NCI-H2171 treated with DMSO at 0.1 percent for 48 hours (cell line): ENCODE results near the gene MLPH.
"Not testable (repeated sequence)": the region's sequence is repeated elsewhere in the genome, so short reads cannot be mapped to it uniquely, and the experiment has no call there.

Experiments used
- DNase-seq: peaks from one replicate; lab custom pipeline; 2025; lab: John Stamatoyannopoulos, UW

MLPH gene

DNA sequence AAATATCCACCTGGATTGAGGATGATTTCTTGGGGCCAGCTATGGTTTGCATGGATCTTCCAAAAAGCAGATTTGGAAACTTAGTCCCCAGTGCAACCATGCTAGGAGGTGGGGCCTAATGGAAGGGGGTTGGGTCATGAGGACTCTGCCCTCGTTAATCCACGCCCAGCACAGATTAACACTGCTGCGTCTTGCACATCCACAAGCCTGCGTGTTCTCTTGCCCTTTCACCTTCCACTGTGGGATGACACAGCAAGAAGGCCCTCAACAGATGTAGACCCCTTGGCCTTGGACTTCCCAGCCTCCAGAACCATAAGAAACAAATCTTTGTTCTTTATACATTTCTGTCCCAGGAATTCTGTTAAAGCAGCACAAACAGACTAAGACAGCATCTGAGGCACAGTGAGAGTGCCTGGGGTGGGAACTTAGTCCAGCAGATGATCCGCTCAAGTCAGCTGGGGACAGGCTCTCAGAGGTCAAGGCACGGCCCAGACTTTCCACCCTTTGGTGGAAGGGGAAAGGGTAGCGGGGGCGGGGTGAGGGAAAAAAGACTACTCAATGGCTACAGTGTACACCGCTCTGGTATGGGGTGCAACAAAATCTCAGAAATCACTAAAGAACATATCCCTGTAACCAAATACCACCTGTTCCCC, 101.1 kb downstream of the MLPH start:
- DNase-seq, result no peak

DNA sequence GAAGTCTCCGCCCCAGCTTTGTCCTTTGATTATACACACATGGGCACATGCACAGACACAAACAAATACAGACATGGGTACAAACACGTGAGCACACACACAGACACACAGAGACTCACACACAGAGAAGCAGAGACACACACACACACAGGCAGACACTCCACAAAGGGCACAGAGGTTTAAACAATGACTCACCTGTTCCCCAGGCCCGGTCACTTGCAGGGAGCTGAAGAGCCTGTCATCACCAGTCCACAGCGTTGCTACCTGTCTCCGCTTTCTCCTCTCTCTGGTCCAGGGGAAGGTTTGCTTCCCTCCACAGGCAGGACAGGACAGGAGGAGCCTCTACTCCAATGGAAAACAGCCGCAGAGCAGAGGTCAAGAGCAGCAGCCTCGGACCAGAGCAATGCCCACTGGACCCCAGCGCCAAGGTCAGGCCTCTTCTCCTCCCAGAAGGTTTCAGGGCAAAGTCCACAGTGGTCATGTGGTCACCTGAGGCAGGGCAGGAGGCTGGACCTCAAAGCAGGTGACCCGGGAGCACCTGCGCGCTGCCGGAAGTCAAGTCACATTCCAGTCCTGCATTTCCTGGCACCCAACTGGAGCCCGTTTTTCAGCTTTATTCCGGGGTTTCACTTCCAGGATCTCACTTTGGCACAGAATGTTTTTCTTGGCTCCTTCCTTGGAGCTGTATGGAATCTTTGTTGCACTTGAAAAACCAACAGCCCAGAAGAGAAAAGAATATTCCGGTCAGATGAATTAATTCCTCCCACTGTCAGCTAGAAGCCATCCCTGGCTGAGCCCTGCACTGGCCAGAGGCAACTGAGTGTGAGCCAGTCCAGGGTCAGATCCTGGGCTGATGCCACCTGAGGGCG, 103.5 kb downstream of the MLPH start, which contains the start of gene RAB17:
Gene RAB17, minus strand, starts transcription at position 463 of the 869 bp plus-strand sequence. CDS start 4,580 bp downstream, outside the sequence.
- no peak for DNase-seq

GRCh38 chr2:237591141-237591881, 104.3 kb downstream of the MLPH start:
- no peak for DNase-seq

DNA sequence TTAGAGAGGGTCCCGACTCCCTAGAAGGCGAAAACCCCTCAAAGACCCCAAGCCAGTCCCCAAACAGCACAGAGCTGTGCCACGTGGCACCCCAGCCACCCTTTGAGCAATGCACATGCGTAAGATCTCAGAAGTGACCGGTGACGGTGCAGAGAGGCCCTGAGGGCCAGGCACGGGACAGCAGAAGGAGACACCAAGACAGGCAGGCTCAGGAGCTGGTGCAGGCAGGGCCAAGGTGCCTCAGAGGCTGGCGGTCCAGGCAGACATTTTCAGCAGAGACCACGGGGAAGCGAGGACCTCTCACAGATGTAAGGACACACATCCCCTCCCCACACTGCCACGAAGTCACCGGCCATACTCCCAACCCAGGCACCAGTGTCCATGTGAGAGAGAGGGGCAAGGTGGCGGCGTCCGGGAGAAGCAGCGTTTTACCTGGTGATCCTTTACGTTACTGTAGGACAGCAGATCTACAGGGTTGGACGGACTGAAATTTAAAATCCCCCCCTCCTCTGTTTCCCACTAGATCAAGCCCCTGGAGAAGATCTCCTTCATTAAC, 105.5 kb downstream of the MLPH start:
- no peak for DNase-seq

DNA sequence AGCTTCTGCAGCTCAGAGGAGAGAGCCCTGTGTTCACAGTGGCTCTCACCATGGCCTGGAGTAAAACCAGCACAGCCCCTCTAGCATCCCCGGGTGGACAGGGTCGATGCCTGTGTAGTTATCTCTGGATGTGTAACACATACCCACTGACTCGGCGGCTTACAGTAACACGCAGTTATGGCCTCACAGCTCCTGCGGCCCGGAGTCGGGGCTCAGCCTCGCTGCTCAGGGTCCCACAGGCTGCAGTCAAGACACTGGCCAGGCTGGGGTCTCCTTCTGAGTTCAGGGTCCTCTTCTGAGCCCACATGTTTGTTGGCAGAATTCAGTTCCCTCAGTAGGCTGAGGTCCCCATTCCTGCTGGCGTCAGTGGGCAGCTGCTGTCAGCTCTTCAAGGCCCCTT, 106.0 kb downstream of the MLPH start:
- no peak for DNase-seq

GRCh38 chr2:237593596-237594320, 106.7 kb downstream of the MLPH start:
- DNase-seq, result peak; percentile 83

- peak; percentile 17 for DNase-seq
Measured at GRCh38 chr2:237594514-237594871, 107.4 kb downstream of the MLPH start.

DNA sequence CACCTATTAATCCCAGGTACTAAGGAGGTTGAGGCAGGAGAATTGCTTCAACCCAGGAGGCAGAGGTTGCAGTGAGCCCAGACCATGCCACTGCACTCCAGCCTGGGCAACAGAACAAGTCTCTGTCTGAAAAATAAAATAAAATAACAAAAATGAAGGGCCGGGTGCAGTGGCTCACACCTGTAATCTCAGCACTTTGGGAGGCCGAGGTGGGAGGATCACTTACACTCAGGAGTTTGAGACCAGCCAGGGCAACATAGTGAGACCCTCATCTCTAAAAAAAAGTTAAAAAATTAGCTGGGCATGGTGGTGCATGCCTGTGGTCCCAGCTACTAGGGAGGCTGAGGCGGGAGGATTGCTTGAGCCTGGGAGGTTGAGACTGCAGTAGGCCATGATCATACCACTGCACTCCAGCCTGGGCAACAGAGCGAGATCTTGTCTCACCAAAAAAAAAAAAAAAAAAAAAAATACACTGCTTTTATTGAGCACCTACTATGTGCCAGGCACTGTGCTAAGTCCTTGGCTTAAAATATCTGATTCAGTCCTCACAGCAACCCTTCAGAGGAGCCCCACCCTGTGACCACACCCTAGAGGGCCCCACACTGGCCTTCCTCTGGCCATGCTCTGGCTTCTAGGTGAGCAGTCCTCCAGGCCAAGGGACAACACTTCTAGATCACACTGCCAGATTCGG, 108.9 kb downstream of the MLPH start:
- DNase-seq, result not testable (repeated sequence)

DNA sequence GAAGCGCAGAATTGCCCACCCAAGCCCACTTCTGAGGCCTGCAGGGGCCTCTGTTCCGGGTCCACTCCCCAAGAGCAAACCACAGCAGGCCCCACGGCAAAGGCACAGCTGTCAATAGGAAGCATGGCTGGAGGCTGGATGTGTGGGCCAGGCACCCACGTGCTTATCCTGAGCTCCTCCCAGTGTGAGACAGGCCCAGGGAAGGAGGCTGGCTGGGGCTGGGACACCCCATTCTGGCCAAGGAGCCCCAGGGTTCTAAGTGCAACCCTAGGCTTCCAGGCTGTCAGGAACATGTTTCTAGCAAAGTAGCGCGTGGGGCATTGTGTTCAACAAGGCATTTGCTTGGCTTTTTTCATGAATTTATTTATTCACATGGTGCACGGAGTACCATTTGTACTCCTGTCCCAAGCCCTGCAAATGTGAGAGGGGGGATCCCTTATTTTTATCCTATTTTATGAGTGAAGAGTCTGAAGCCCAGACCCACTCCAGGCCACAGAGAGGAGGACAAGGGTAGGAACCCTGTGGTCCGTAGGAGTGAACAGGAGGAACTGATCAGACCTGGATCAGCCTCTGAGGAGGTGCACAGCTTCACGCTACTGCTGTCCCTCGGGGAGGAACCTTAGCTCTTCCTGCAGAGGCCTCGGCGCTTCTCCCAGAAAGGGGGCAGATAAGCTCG, 109.6 kb downstream of the MLPH start:
- no peak for DNase-seq

DNA sequence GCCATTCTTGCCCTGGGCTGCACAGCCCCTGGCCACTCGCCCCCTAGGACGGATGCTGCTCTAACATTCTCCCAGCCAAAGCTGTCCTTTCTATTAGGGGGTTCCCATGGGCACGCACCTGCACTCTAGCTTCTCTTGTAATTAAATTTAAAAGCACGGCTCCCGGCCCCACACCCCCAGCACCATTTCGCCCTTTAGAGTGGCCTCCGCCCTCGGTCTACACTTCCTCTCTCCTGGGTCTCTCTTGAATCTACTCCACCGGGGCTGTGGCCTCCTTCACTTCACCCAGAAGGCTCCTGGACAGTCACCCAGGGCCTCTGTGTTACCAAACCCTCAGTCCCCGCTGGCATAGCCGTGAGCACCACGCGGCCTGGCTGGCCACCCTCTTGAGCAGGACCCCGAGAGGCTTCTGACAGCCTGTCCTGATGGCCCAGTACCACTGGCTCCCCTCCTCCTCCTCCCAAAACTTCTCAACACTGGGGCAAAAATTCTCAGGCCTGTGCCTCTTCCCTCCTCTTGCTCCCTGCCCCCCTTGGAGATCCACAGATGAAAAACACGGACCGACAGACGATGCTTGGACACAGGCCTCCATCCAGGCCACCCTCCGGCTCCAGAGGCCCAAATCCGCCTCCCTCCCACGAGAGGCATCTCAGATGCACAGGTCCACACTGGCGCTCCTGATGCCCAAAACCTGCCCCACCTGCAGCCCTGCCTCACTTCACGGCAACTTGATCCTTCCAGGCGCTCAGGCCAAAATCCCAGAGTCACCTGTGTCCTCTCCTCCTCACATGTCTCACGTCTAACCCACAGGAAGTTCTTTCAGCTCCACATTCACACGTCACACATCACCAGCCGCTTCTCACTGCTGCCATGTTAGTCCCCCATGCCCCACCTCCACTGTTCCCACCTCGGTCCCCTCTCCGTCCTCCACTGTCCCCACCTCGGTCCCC, 110.4 kb downstream of the MLPH start:
- no peak for DNase-seq

DNA sequence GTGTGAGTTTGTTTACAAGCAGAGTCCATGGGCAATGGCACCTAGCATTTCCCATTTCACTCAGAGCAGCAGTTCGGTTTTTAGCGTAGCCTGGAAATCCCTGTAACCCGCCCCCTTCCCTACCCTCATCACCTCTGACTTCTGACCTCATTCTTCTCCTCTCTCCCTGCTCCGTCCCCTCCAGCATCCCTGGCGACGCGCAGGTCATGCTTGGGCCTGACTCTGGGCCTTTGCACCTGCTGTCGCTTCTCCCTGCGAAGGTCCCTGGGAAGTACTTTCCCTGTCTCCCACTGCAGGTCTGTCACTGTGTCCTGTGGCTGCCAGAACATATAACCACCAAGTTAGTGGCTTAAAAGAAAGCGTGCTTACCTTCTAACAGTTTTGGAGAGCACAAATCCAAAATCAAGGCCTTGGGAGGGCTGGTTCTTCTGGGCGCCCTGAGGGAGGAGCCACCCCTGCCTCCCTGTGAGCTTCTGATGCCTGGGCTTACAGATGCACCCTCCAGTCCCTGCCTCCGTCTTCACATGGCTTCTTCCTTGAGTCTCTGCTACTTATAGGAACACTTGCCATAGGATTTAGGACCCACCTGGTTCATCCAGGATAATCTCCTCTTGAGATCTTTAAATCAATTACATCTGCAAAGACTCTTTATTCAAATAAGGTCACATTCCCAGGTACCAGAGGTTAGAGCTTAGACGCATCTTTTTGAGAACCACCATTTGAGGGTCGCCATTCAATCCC, 111.6 kb downstream of the MLPH start:
- DNase-seq, result no peak

DNA sequence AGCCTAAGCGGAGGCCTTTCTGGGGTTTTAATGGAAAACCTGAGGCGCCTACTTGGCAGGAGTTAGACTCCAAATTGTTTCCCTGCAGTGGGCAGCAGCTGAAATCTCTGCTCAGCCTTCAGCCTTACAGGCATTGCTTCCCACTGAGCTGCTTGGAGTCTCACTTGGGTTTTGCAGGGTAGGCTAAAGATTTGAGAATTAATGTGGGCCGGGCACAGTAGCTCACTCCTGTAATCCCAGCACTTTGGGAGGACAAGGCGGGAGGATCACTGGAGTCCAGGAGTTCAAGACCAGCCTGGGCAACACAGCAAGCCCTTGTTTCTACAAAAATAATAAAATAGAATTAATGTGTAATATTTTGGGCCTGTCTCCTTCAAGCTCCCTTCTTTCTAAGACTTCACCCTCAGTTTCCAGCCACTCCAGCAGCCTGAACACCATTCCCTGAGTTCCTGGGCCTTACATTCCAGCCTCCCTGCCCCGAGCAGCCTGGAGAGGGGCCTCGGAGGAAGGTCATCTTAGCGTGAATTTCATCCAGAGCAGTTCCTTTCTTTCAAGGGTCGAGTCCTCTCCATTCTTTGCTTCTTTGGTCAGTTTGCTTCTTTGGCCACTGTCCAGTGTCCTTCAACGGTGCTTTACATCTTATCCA, 112.5 kb downstream of the MLPH start:
- no peak for DNase-seq

DNA sequence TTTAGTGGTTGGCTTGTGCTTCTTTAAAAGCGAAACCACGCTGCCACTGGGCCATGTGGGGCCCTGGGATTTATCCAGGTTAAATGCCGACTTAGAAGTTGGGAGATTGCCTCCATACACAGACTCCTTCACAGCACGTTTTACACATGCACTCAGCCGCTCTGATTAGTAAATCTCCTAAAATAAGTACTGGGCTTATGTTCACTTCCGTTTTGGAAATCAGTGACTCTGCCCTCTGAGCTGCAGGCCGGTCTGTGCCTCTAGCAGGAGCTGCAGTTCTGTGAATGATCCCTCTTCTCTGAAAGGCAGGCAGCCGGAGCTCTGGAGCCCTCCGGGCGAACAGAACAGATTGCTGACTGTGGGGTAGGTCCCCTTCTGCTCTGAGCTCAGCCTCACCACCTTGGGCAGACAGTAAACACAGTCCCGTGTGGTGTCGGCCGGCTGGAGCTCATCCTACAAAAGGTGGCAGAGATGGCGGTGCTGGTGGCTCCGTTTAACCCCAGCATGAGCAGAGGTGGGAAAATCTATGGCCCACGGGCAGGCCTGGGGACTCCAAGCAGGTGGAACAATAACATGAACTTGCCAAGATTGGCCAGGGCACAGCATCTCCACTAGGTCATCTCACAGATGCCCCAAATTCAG, 113.3 kb downstream of the MLPH start:
- DNase-seq, result no peak

DNA sequence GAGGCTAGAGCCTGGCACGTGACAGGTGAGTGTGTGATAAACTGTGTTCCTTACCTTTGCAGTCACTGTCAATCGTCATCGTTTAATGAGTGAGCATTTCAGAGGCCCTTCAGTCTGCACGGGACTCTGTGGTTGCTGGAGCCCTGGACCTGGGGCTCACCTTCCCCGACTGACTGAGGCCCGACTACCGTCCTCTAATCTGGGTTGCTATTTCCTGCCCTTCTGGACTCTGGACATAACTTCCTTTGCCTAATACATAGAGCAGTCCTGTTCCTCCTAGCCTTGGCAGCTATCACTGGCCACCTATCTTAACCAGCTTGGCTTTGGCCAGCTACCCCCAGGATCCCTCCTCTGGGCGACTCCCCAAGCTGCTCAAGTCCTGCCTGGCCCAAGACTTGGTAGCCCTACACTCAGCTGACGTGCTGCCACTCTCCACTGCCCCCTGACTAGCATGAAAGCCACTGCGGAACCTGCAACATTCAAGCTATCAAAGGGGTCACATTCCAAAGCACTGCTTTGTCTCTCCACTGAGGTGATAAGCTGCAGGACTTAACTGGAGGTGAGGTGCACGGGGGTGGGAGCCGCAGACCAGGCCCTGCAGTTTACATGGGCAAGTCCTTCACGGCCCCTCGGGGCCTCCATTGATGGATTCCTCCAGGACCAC, 114.5 kb downstream of the MLPH start:
- no peak for DNase-seq

DNA sequence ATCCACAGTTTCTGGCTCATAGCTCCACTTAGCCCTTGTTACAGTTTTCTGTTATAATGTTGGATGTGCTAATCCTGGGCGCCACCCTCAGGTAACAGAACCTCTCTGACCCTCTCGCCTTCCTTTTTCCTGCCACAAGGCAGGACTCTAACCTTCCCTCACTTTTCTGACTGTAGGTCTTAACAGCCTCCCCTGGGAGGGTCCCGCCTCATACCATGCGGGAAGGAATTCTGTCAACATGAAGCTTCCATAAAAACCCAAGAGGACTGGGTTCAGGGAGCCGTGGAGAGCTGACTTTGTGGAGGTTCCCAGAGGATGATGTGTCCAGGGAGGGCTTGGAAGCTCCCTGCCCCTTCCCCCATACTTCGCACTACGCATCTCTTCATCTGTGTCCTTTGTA, 115.4 kb downstream of the MLPH start:
- no peak for DNase-seq

GRCh38 chr2:237603049-237603717, 116.1 kb downstream of the MLPH start:
- DNase-seq, result no peak
